GM23338 (cell line): ENCODE data around the gene ADRA1B. TPM values are rescaled to one million over a fixed set of nuclear protein-coding genes. Genes with fewer than 3 reads are reported as not detected.

Source experiments
- ATAC-seq: fragments of 200-7000 bp; cut with Tn5 transposase; 3 replicates; pipeline ENCODE4 v1.9.1; 2020
- DNase-seq: peaks from one replicate; pipeline ENCODE4 v3.0.0-alpha.2; 2015; ENCODE audit warnings: low spot score
- H2AFZ ChIP-seq: fragments of 200-600 bp; sonication (generic); 2 replicates; pipeline ENCODE4 v1.8.0; 2016; ENCODE audit warnings: antibody characterized with exemption, mild to moderate bottlenecking, moderate library complexity
- H3F3A ChIP-seq: fragments of 200-600 bp; sonication (generic); replicated peaks from 2 replicates; pipeline ENCODE4 v1.8.0; 2017; ENCODE audit warnings: antibody characterized with exemption, mixed run types, low read depth
- H3K27ac ChIP-seq: fragments of 200-600 bp; sonication (generic); 2 replicates; pipeline ENCODE4 v1.6.1; 2016; ENCODE audit warnings: low read depth
- H3K27me3 ChIP-seq: fragments of 200-600 bp; sonication (generic); 2 replicates; pipeline ENCODE4 v1.8.0; 2016; ENCODE audit warnings: mild to moderate bottlenecking, mixed run types, moderate library complexity; ENCODE audit not compliant: insufficient read depth
- H3K36me3 ChIP-seq: fragments of 200-600 bp; sonication (generic); 2 replicates; pipeline ENCODE4 v1.8.0; 2016; ENCODE audit warnings: mild to moderate bottlenecking; ENCODE audit not compliant: insufficient read depth
- H3K4me1 ChIP-seq: fragments of 200-600 bp; sonication (generic); 2 replicates; pipeline ENCODE4 v1.8.0; 2016; ENCODE audit warnings: mild to moderate bottlenecking, moderate library complexity; ENCODE audit not compliant: insufficient read depth
- H3K4me2 ChIP-seq: fragments of 200-600 bp; sonication (generic); 2 replicates; pipeline ENCODE4 v1.7.1; 2017; ENCODE audit warnings: mixed run types
- H3K4me3 ChIP-seq: fragments of 200-600 bp; sonication (generic); 2 replicates; pipeline ENCODE4 v1.6.1; 2016; ENCODE audit warnings: mixed run types
- H3K79me2 ChIP-seq: fragments of 200-600 bp; sonication (generic); replicated peaks from 2 replicates; pipeline ENCODE4 v1.8.0; 2017; ENCODE audit warnings: mild to moderate bottlenecking; ENCODE audit not compliant: insufficient read depth
- H3K9me2 ChIP-seq: fragments of 200-600 bp; sonication (generic); 2 replicates; pipeline ENCODE4 v1.8.0; 2017; ENCODE audit not compliant: insufficient read depth
- H4K20me1 ChIP-seq: fragments of 200-600 bp; sonication (generic); replicated peaks from 2 replicates; pipeline ENCODE4 v1.8.0; 2017; ENCODE audit warnings: mild to moderate bottlenecking; ENCODE audit not compliant: insufficient read depth
- H3K27ac Mint-ChIP-seq: 2 replicates; pipeline ENCODE4 v1.8.0; 2020; ENCODE audit warnings: inconsistent platforms, mild to moderate bottlenecking, moderate library complexity, mixed read lengths
- H3K27me3 Mint-ChIP-seq: 3 replicates; pipeline ENCODE4 v1.8.0; 2022; ENCODE audit warnings: low read depth, mild to moderate bottlenecking, moderate library complexity, mixed read lengths, inconsistent platforms; ENCODE audit not compliant: insufficient read depth, poor library complexity
- H3K36me3 Mint-ChIP-seq: 3 replicates; pipeline ENCODE4 v1.8.0; 2021; ENCODE audit warnings: low read depth, mild to moderate bottlenecking, inconsistent platforms, moderate library complexity, mixed read lengths
- H3K4me1 Mint-ChIP-seq: 3 replicates; pipeline ENCODE4 v1.8.0; 2020; ENCODE audit warnings: mild to moderate bottlenecking, inconsistent platforms, mixed read lengths
- H3K4me3 Mint-ChIP-seq: 3 replicates; pipeline ENCODE4 v1.8.0; 2021; ENCODE audit warnings: moderate library complexity, mild to moderate bottlenecking, inconsistent platforms, mixed read lengths
- H3K9me3 Mint-ChIP-seq: 3 replicates; pipeline ENCODE4 v1.8.0; 2020; ENCODE audit warnings: moderate library complexity, mild to moderate bottlenecking, inconsistent platforms, mixed read lengths
- CTCF ChIP-seq, 2 experiments: fragments of 200-600 bp in 1 of 2; sonication (generic) in 1 of 2; conservative IDR thresholded peaks; 2 replicates each; pipeline versions ENCODE4 v1.5.1 to v1.6.1; 2016 to 2017; ENCODE audit warnings: antibody characterized with exemption in 2 of 2, low read depth in 2 of 2, mild to moderate bottlenecking in 2 of 2, moderate library complexity in 1 of 2
- ETS1 ChIP-seq: IDR thresholded peaks from 2 replicates; pipeline ENCODE4 v1.6.1; 2016; ENCODE audit warnings: antibody characterized with exemption
- EZH2 ChIP-seq: fragments of 200-600 bp; sonication (generic); IDR thresholded peaks from one replicate; pipeline ENCODE4 v1.8.0; 2017; ENCODE audit warnings: antibody characterized with exemption, mild to moderate bottlenecking, low read depth; ENCODE audit not compliant: unreplicated experiment
- EZH2phosphoT487 ChIP-seq: fragments of 200-600 bp; sonication (generic); IDR thresholded peaks from one replicate; pipeline ENCODE4 v1.8.1; 2018; ENCODE audit warnings: antibody characterized with exemption; ENCODE audit not compliant: unreplicated experiment
- NANOG ChIP-seq: IDR thresholded peaks from 2 replicates; pipeline ENCODE4 v1.6.1; 2016; ENCODE audit warnings: antibody characterized with exemption, borderline replicate concordance
- POLR2AphosphoS5 ChIP-seq: IDR thresholded peaks from 2 replicates; pipeline ENCODE4 v1.6.1; 2016; ENCODE audit warnings: antibody characterized with exemption, low read depth
- STAT1 ChIP-seq: IDR thresholded peaks from one replicate; pipeline ENCODE4 v1.6.1; 2016; ENCODE audit warnings: antibody characterized with exemption; ENCODE audit not compliant: unreplicated experiment
- ZNF114 ChIP-seq: fragments of 250-450 bp; sonication (Bioruptor Pico); IDR thresholded peaks from 2 replicates; pipeline ENCODE4 v1.5.0; 2020; ENCODE audit warnings: mild to moderate bottlenecking, moderate library complexity
- ZNF331 ChIP-seq: fragments of 250-450 bp; sonication (Bioruptor Pico); IDR thresholded peaks from 2 replicates; pipeline ENCODE4 v1.5.0; 2020; ENCODE audit warnings: low read depth, mild to moderate bottlenecking, moderate library complexity
- polyA plus RNA-seq: library from polyadenylated mRNA; unstranded; fragments of >200 nt; fragmentation: Nextera tagmentation; extraction: Ambion mirVana; gene quantifications from 2 replicates; pipeline ENCODE4 v1.2.1, GENCODE V29; 2016
- total RNA-seq: library from RNA; depleted of rRNA; stranded (reverse); fragments of >200 nt; shearing (Covaris generic); gene quantifications from 2 replicates; pipeline ENCODE4 v1.2.3, GENCODE V29; 2014
- TF ChIP-seq, protein P1 (sequence below): IDR thresholded peaks from one replicate; pipeline ENCODE4 v1.6.1; 2018; ENCODE audit warnings: antibody characterized with exemption; ENCODE audit not compliant: unreplicated experiment

The ADRA1B gene
- total and polyA plus RNA-seq, 2 experiments from 2014 or later: not detected

DNA sequence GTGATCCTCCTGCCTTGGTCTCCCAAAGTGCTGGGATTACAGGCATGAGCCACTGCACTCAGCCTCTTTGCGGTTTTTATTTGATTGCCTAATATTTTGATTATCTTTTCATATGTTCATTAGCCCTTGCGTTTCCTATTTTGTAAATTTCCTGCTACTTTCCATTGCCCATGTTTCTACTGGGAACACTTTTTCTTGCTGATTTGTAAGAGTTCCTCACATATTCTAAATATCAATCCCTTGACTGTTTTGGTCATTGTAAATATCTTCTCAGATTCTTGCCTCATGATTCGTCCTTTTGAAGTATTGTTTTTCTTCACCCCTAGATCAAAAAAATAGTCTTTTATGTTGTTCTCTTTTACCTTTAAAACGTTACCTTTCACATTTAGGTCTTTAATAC lies 54.8 kb downstream of the ADRA1B start:
- Histone ChIP-seq H3K4me2 (peak overlapping the region; percentile 85), H2AFZ (peak overlapping the region; percentile 98), H3K4me1 (peaks cover 11% of the 10 kb centered on the region), H4K20me1 (no peaks in the 10 kb centered on the region), H3K36me3 (no peaks in the 10 kb centered on the region), H3K27ac (no peak overlapping the region), H3F3A (no peaks in the 10 kb centered on the region; the same call in 1 of the 2 replicates), H3K79me2 (no peaks in the 10 kb centered on the region), H3K4me3 (peak overlapping the region; percentile 61), H3K27me3 (peaks cover 54% of the 10 kb centered on the region), H3K9me2 (no peaks in the 10 kb centered on the region)
- H3K4me1 Mint-ChIP-seq: peaks cover 9% of the 10 kb centered on the region
- TF ChIP-seq, protein P1, sequence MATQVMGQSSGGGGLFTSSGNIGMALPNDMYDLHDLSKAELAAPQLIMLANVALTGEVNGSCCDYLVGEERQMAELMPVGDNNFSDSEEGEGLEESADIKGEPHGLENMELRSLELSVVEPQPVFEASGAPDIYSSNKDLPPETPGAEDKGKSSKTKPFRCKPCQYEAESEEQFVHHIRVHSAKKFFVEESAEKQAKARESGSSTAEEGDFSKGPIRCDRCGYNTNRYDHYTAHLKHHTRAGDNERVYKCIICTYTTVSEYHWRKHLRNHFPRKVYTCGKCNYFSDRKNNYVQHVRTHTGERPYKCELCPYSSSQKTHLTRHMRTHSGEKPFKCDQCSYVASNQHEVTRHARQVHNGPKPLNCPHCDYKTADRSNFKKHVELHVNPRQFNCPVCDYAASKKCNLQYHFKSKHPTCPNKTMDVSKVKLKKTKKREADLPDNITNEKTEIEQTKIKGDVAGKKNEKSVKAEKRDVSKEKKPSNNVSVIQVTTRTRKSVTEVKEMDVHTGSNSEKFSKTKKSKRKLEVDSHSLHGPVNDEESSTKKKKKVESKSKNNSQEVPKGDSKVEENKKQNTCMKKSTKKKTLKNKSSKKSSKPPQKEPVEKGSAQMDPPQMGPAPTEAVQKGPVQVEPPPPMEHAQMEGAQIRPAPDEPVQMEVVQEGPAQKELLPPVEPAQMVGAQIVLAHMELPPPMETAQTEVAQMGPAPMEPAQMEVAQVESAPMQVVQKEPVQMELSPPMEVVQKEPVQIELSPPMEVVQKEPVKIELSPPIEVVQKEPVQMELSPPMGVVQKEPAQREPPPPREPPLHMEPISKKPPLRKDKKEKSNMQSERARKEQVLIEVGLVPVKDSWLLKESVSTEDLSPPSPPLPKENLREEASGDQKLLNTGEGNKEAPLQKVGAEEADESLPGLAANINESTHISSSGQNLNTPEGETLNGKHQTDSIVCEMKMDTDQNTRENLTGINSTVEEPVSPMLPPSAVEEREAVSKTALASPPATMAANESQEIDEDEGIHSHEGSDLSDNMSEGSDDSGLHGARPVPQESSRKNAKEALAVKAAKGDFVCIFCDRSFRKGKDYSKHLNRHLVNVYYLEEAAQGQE: no peak
- TF ChIP-seq CTCF (conservative IDR thresholded peaks at IDR 0.05; ENCODE audit: low read depth in 2 of 2): no peak
- TF ChIP-seq ETS1: no peak
- no peak for TF ChIP-seq ZNF331
- TF ChIP-seq NANOG: no peak
- TF ChIP-seq EZH2: no peak
- no peak for TF ChIP-seq EZH2phosphoT487
- no peak for TF ChIP-seq ZNF114 (CRISPR knock-in tag)
- no peak for TF ChIP-seq POLR2AphosphoS5
- no peak for TF ChIP-seq STAT1
- no peaks in the 10 kb centered on the region for H3K9me3 Mint-ChIP-seq
- H3K27ac Mint-ChIP-seq: no peak overlapping the region
- ATAC-seq (no peak), DNase-seq (no peak)
- H3K36me3 Mint-ChIP-seq: no peaks in the 10 kb centered on the region
- H3K4me3 Mint-ChIP-seq: peak overlapping the region; percentile 62
- peaks cover 37% of the 10 kb centered on the region for H3K27me3 Mint-ChIP-seq

DNA sequence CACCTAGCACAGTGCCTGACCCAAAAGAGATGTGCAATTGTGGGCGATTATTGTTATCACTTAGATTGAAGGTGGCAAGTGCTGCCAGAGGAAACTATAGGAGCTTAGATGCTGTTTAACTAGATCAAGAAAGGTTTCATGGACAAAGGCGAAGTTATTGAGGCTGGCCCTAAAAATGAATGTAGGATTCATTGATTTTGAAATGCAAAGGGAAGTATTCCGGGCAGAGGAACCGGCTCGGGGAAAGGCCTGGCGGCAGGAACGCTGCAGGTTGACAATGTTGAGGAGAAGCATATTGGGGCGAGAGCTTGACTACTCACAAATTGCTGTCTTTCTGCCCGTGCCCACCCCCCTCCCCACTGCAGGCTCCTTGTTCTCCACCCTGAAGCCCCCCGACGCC lies 55.2 kb downstream of the ADRA1B start:
- no peaks in the 10 kb centered on the region for H3K36me3 Mint-ChIP-seq
- H3K9me3 Mint-ChIP-seq: no peaks in the 10 kb centered on the region
- H3K36me3 ChIP-seq: no peaks in the 10 kb centered on the region
- no peak overlapping the region for H3K27ac Mint-ChIP-seq
- peaks cover 11% of the 10 kb centered on the region for H3K4me1 ChIP-seq
- H3K27me3 Mint-ChIP-seq: peaks cover 37% of the 10 kb centered on the region
- H3K4me3 Mint-ChIP-seq: peak overlapping the region; percentile 62
- no peaks in the 10 kb centered on the region; the same call in 1 of the 2 replicates for H3F3A ChIP-seq
- H3K4me3 ChIP-seq: peak overlapping the region; percentile 61
- TF ChIP-seq EZH2 (peak; percentile 75), NANOG (no peak)
- ATAC-seq (no peak), DNase-seq (peak; percentile 32)
- peak overlapping the region; percentile 98 for H2AFZ ChIP-seq
- H3K4me1 Mint-ChIP-seq: peaks cover 9% of the 10 kb centered on the region
- no peaks in the 10 kb centered on the region for H3K9me2 ChIP-seq
- no peak overlapping the region for H3K27ac ChIP-seq
- no peaks in the 10 kb centered on the region for H4K20me1 ChIP-seq
- peaks cover 54% of the 10 kb centered on the region for H3K27me3 ChIP-seq
- peak overlapping the region; percentile 85 for H3K4me2 ChIP-seq
- no peaks in the 10 kb centered on the region for H3K79me2 ChIP-seq
